ENCODE results near the gene ING3.

Gene ING3

DNA sequence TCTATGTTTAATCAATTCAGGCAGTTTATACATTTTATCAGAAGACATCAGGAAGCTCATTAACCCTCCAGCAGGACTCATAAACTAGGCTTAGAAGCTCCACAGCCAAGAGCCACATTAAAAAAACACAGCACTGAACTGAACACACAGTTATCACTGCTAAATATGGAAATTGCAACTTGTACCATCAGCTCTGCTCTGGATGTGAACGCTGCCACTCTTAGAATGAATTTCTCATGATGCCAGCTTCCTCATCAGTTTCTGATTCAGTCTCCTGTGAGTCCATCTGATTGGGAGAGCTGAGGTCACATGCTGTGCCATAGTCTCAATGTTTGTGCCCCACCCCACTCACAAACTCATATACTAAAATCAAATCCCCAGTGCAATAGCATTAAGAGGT lies 17.1 kb upstream of the ING3 start:
- H3F3A ChIP-seq (ENCODE audit: low read depth) = 0 out of 2 replicates have a peak, but pooled peaks cover 4% of the 10 kb centered on the region
- H3K4me3 ChIP-seq (ENCODE audit: low read length, poor library complexity, severe bottlenecking) = peak overlapping the region; percentile 10
- peak overlapping the region; percentile 69 for H2AFZ ChIP-seq (ENCODE audit: low read length)
- no peaks in the 10 kb centered on the region for H3K27me3 ChIP-seq (ENCODE audit: insufficient read depth, low read length, poor library complexity, severe bottlenecking)
- peak overlapping the region; percentile 42 for H3K4me2 ChIP-seq (ENCODE audit: low read depth, low read length, poor library complexity, severe bottlenecking)
- TF ChIP-seq, protein P1, sequence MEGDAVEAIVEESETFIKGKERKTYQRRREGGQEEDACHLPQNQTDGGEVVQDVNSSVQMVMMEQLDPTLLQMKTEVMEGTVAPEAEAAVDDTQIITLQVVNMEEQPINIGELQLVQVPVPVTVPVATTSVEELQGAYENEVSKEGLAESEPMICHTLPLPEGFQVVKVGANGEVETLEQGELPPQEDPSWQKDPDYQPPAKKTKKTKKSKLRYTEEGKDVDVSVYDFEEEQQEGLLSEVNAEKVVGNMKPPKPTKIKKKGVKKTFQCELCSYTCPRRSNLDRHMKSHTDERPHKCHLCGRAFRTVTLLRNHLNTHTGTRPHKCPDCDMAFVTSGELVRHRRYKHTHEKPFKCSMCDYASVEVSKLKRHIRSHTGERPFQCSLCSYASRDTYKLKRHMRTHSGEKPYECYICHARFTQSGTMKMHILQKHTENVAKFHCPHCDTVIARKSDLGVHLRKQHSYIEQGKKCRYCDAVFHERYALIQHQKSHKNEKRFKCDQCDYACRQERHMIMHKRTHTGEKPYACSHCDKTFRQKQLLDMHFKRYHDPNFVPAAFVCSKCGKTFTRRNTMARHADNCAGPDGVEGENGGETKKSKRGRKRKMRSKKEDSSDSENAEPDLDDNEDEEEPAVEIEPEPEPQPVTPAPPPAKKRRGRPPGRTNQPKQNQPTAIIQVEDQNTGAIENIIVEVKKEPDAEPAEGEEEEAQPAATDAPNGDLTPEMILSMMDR (conservative IDR thresholded peaks at IDR 0.05; ENCODE audit: low read length) = no peak
- no peak for TF ChIP-seq EZH2phosphoT487 (IDR thresholded peaks at IDR 0.05; ENCODE audit: borderline replicate concordance)
- H3K79me2 ChIP-seq (ENCODE audit: insufficient read depth, low read length) = no peaks in the 10 kb centered on the region
- no peaks in the 10 kb centered on the region for H3K9me3 ChIP-seq (ENCODE audit: insufficient read depth, low read depth, low read length)
- no peaks in the 10 kb centered on the region for H4K20me1 ChIP-seq (ENCODE audit: insufficient read depth, low read length, poor library complexity, severe bottlenecking)
- peaks cover 31% of the 10 kb centered on the region for H3K4me1 ChIP-seq (ENCODE audit: insufficient read depth, low read length, poor library complexity, severe bottlenecking)
- no peak overlapping the region for H3K9ac ChIP-seq (ENCODE audit: low read depth, low read length, poor library complexity, severe bottlenecking)
- H3K9me2 ChIP-seq (replicated peaks; ENCODE audit: low read depth, low read length) = no peaks in the 10 kb centered on the region
- no peaks in the 10 kb centered on the region for H3K36me3 ChIP-seq (ENCODE audit: insufficient read depth, low read length)

DNA sequence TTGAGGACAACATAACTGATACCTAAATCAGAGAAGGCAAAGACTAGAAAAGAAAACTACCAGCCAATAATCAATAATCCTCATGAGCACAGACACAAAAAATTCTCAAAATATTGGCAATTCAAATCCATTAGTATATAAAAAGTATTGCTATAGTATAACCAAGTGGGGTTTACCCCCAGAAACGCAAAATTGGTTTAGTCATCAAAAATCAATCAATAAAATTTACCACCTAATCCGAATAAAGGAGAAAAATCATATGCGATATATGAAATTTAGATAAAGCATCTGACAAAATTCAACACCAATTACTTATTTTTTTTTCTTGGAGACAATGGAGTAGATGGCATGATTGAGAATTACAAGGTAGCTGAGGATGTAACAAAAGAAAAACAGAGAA lies 11.2 kb upstream of the ING3 start:
- no peak overlapping the region for H3K9ac ChIP-seq (ENCODE audit: low read depth, low read length, poor library complexity, severe bottlenecking)
- no peak overlapping the region for H3K4me2 ChIP-seq (ENCODE audit: low read depth, low read length, poor library complexity, severe bottlenecking)
- no peaks in the 10 kb centered on the region for H3K27me3 ChIP-seq (ENCODE audit: insufficient read depth, low read length, poor library complexity, severe bottlenecking)
- H3F3A ChIP-seq (ENCODE audit: low read depth) = no peaks in the 10 kb centered on the region
- no peaks in the 10 kb centered on the region for H4K20me1 ChIP-seq (ENCODE audit: insufficient read depth, low read length, poor library complexity, severe bottlenecking)
- no peaks in the 10 kb centered on the region for H3K9me3 ChIP-seq (ENCODE audit: insufficient read depth, low read depth, low read length)
- H3K79me2 ChIP-seq (ENCODE audit: insufficient read depth, low read length) = no peaks in the 10 kb centered on the region
- H3K36me3 ChIP-seq (ENCODE audit: insufficient read depth, low read length) = no peaks in the 10 kb centered on the region
- no peaks in the 10 kb centered on the region for H3K4me1 ChIP-seq (ENCODE audit: insufficient read depth, low read length, poor library complexity, severe bottlenecking)
- no peak overlapping the region for H3K4me3 ChIP-seq (ENCODE audit: low read length, poor library complexity, severe bottlenecking)
- H3K9me2 ChIP-seq (replicated peaks; ENCODE audit: low read depth, low read length) = no peaks in the 10 kb centered on the region
- TF ChIP-seq, protein P1 (conservative IDR thresholded peaks at IDR 0.05; ENCODE audit: low read length) = no peak
- no peak for TF ChIP-seq EZH2phosphoT487 (IDR thresholded peaks at IDR 0.05; ENCODE audit: borderline replicate concordance)
- H2AFZ ChIP-seq (ENCODE audit: low read length) = no peak overlapping the region

DNA sequence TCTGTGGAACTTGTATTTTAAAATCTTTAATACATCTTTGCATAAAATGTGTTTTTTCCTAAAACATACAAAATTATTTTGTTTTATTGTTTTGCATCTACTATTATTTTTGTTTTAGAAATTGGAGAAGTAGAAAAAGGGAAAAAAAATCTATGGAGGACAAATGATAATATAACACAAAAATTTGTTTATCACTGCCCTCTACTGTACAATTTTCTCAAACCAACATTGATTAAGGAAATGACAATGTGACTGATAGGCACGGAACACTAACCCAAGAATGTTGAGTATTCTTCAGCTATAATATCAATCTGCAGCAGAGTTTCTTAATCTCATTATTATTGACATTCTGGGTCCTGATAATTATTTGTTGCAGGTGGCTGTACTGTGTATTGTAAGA lies 9.5 kb upstream of the ING3 start:
- peak overlapping the region; percentile 75 for H2AFZ ChIP-seq (ENCODE audit: low read length)
- H4K20me1 ChIP-seq (ENCODE audit: insufficient read depth, low read length, poor library complexity, severe bottlenecking) = no peaks in the 10 kb centered on the region

More for the DNA sequence above, 9.5 kb upstream of the ING3 start:
- TF ChIP-seq EZH2phosphoT487 (IDR thresholded peaks at IDR 0.05; ENCODE audit: borderline replicate concordance) = no peak
- TF ChIP-seq, protein P1 (conservative IDR thresholded peaks at IDR 0.05; ENCODE audit: low read length) = peak; percentile 65
- Histone ChIP-seq H3K9ac (ENCODE audit: low read depth, low read length, poor library complexity, severe bottlenecking) (no peak overlapping the region), H3K36me3 (ENCODE audit: insufficient read depth, low read length) (no peaks in the 10 kb centered on the region), H3K4me1 (ENCODE audit: insufficient read depth, low read length, poor library complexity, severe bottlenecking) (no peaks in the 10 kb centered on the region), H3K4me2 (ENCODE audit: low read depth, low read length, poor library complexity, severe bottlenecking) (no peak overlapping the region), H3K4me3 (ENCODE audit: low read length, poor library complexity, severe bottlenecking) (no peak overlapping the region), H3K9me3 (ENCODE audit: insufficient read depth, low read depth, low read length) (no peaks in the 10 kb centered on the region), H3K9me2 (replicated peaks; ENCODE audit: low read depth, low read length) (no peaks in the 10 kb centered on the region), H3K27me3 (ENCODE audit: insufficient read depth, low read length, poor library complexity, severe bottlenecking) (no peaks in the 10 kb centered on the region), H3F3A (ENCODE audit: low read depth) (no peaks in the 10 kb centered on the region), H3K79me2 (ENCODE audit: insufficient read depth, low read length) (no peaks in the 10 kb centered on the region)

Data from Loucy (cell line).